Mesendoderm (in vitro differentiated cells): ENCODE data around the gene AFG3L2.

Experiments used
- DNase-seq: peaks from one replicate; pipeline ENCODE4 v3.0.0; 2013
- H2AK5ac ChIP-seq: 2 replicates; pipeline ENCODE4 v1.6.1; 2013; ENCODE audit warnings: low read length, inconsistent platforms
- H2BK120ac ChIP-seq: 2 replicates; pipeline ENCODE4 v1.6.1; 2013; ENCODE audit warnings: low read depth, mild to moderate bottlenecking, low read length, moderate library complexity, mixed read lengths
- H2BK15ac ChIP-seq: replicated peaks from 2 replicates; pipeline ENCODE4 v1.6.1; 2013; ENCODE audit warnings: low read depth, mild to moderate bottlenecking, moderate library complexity
- H2BK5ac ChIP-seq: 2 replicates; pipeline ENCODE4 v1.6.1; 2013; ENCODE audit warnings: low read length, inconsistent platforms
- H3K18ac ChIP-seq: 2 replicates; pipeline ENCODE4 v1.6.1; 2013; ENCODE audit warnings: mild to moderate bottlenecking, low read length, mixed read lengths
- H3K23ac ChIP-seq: one replicate; pipeline ENCODE4 v1.6.1; 2013; ENCODE audit warnings: low read length
- H3K27ac ChIP-seq: 2 replicates; pipeline ENCODE4 v1.5.1; 2013; ENCODE audit warnings: low read depth, mild to moderate bottlenecking, inconsistent platforms, low read length, moderate library complexity
- H3K27me3 ChIP-seq: 2 replicates; pipeline ENCODE4 v1.6.1; 2013; ENCODE audit warnings: low read length, control low read depth, mild to moderate bottlenecking, inconsistent platforms; ENCODE audit not compliant: insufficient read depth, poor library complexity
- H3K36me3 ChIP-seq: 2 replicates; pipeline ENCODE4 v1.6.1; 2013; ENCODE audit warnings: low read length, inconsistent platforms; ENCODE audit not compliant: control insufficient read depth, insufficient read depth
- H3K4ac ChIP-seq: one replicate; pipeline ENCODE4 v1.6.1; 2013; ENCODE audit warnings: low read depth, mild to moderate bottlenecking, low read length, moderate library complexity
- H3K4me1 ChIP-seq: 2 replicates; pipeline ENCODE4 v1.6.1; 2013; ENCODE audit warnings: low read depth, low read length, inconsistent platforms; ENCODE audit not compliant: control insufficient read depth
- H3K4me2 ChIP-seq: 2 replicates; pipeline ENCODE4 v1.6.1; 2013; ENCODE audit warnings: low read length
- H3K4me3 ChIP-seq: 2 replicates; pipeline ENCODE4 v1.5.1; 2013; ENCODE audit warnings: mild to moderate bottlenecking, low read length
- H3K56ac ChIP-seq: one replicate; pipeline ENCODE4 v1.6.1; 2013; ENCODE audit warnings: low read length
- H3K79me1 ChIP-seq: 2 replicates; pipeline ENCODE4 v1.6.1; 2013; ENCODE audit warnings: low read length, inconsistent platforms
- H3K79me2 ChIP-seq: 2 replicates; pipeline ENCODE4 v1.6.1; 2013; ENCODE audit warnings: mild to moderate bottlenecking, low read length; ENCODE audit not compliant: control insufficient read depth, insufficient read depth
- H3K9ac ChIP-seq: 2 replicates; pipeline ENCODE4 v1.6.1; 2013; ENCODE audit warnings: low read length, inconsistent platforms
- H4K5ac ChIP-seq: one replicate; pipeline ENCODE4 v1.6.1; 2013; ENCODE audit warnings: low read length
- H4K8ac ChIP-seq: one replicate; pipeline ENCODE4 v1.6.1; 2013; ENCODE audit warnings: low read depth, mild to moderate bottlenecking, control low read depth, low read length, moderate library complexity
- WGBS: extraction: QIAGEN DNeasy Blood & Tissue Kit; methylation state at CpG from one replicate; pipeline ENCODE4 v1.1.7; 2013; ENCODE audit warnings: low lambda C conversion rate, missing lambda C conversion rate; ENCODE audit not compliant: insufficient coverage; ENCODE audit errors: extremely low coverage; 5-methylcytosine and 5-hydroxymethylcytosine counted together

The AFG3L2 gene

GRCh38 chr18:12340945-12341660 is 35.9 kb downstream of the AFG3L2 start:
- Histone ChIP-seq H3K18ac (no peak overlapping the region), H2BK15ac (no peak overlapping the region), H2BK5ac (no peak overlapping the region), H3K56ac (no peak overlapping the region), H2BK120ac (no peak overlapping the region), H3K36me3 (peaks cover 16% of the 10 kb centered on the region), H4K5ac (no peak overlapping the region), H3K4me2 (no peak overlapping the region), H2AK5ac (no peak overlapping the region), H3K79me1 (no peaks in the 10 kb centered on the region), H3K79me2 (no peaks in the 10 kb centered on the region), H4K8ac (no peak overlapping the region), H3K9ac (no peak overlapping the region), H3K4me1 (peaks cover 8% of the 10 kb centered on the region), H3K27ac (no peak overlapping the region), H3K4me3 (no peak overlapping the region), H3K27me3 (no peaks in the 10 kb centered on the region), H3K4ac (no peak overlapping the region), H3K23ac (no peak overlapping the region)
- DNase-seq, result no peak
- WGBS, result no CpG with 5 or more reads among the region's 5 CpGs

- Histone ChIP-seq H3K79me1 (no peaks in the 10 kb centered on the region), H2BK120ac (no peak overlapping the region), H4K5ac (no peak overlapping the region), H3K4me1 (peaks cover 28% of the 10 kb centered on the region), H3K4ac (no peak overlapping the region), H3K36me3 (peaks cover 9% of the 10 kb centered on the region), H2BK5ac (no peak overlapping the region), H3K18ac (no peak overlapping the region), H3K27ac (no peak overlapping the region), H3K9ac (no peak overlapping the region), H2AK5ac (no peak overlapping the region), H3K79me2 (no peaks in the 10 kb centered on the region), H2BK15ac (no peak overlapping the region), H3K23ac (no peak overlapping the region), H3K56ac (no peak overlapping the region), H4K8ac (no peak overlapping the region), H3K27me3 (no peaks in the 10 kb centered on the region), H3K4me3 (no peak overlapping the region), H3K4me2 (no peak overlapping the region)
- no CpG with 5 or more reads among the region's 2 CpGs for WGBS
- peak; percentile 75 for DNase-seq
These were observed 38.6 kb downstream of the AFG3L2 start for GRCh38 chr18:12338382-12338781.

GRCh38 chr18:12336887-12337286 is 40.1 kb downstream of the AFG3L2 start:
- Histone ChIP-seq H2AK5ac (no peak overlapping the region), H3K4ac (no peak overlapping the region), H2BK120ac (no peak overlapping the region), H4K5ac (no peak overlapping the region), H3K18ac (no peak overlapping the region), H3K4me2 (peak overlapping the region; percentile 14), H3K4me1 (peaks cover 28% of the 10 kb centered on the region), H4K8ac (no peak overlapping the region), H3K79me1 (no peaks in the 10 kb centered on the region), H3K23ac (no peak overlapping the region), H3K79me2 (no peaks in the 10 kb centered on the region), H3K36me3 (peaks cover 3% of the 10 kb centered on the region), H2BK15ac (no peak overlapping the region), H3K27me3 (no peaks in the 10 kb centered on the region), H3K4me3 (no peak overlapping the region), H3K27ac (no peak overlapping the region), H2BK5ac (no peak overlapping the region), H3K9ac (no peak overlapping the region), H3K56ac (no peak overlapping the region)
- DNase-seq, result peak; percentile 90
- WGBS, result no CpG with 5 or more reads among the region's 6 CpGs

- H3K23ac ChIP-seq, result no peak overlapping the region
- no peak overlapping the region for H3K27ac ChIP-seq
- no peak overlapping the region for H4K5ac ChIP-seq
- no peak overlapping the region for H3K4me3 ChIP-seq
- no peaks in the 10 kb centered on the region for H3K27me3 ChIP-seq
- peak; percentile 91 for DNase-seq
- H4K8ac ChIP-seq, result no peak overlapping the region
- H2BK5ac ChIP-seq, result no peak overlapping the region
- H3K9ac ChIP-seq, result no peak overlapping the region
- H3K4ac ChIP-seq, result no peak overlapping the region
- H2BK15ac ChIP-seq, result no peak overlapping the region
- no peak overlapping the region for H2BK120ac ChIP-seq
- no peak overlapping the region for H3K18ac ChIP-seq
- no peak overlapping the region for H2AK5ac ChIP-seq
- H3K56ac ChIP-seq, result no peak overlapping the region
- H3K4me2 ChIP-seq, result no peak overlapping the region
- WGBS, result no CpG with 5 or more reads among the region's 2 CpGs
- H3K4me1 ChIP-seq, result peaks cover 28% of the 10 kb centered on the region
- no peaks in the 10 kb centered on the region for H3K79me2 ChIP-seq
- H3K36me3 ChIP-seq, result peaks cover 1% of the 10 kb centered on the region
- no peaks in the 10 kb centered on the region for H3K79me1 ChIP-seq
These were observed 40.8 kb downstream of the AFG3L2 start for GRCh38 chr18:12336171-12336613.

- Histone ChIP-seq H3K4me3 (no peak overlapping the region), H2BK5ac (no peak overlapping the region), H3K4me1 (peaks cover 28% of the 10 kb centered on the region), H2BK120ac (no peak overlapping the region), H3K23ac (no peak overlapping the region), H3K4ac (no peak overlapping the region), H3K4me2 (no peak overlapping the region), H4K8ac (no peak overlapping the region), H3K27me3 (no peaks in the 10 kb centered on the region), H3K56ac (no peak overlapping the region), H3K18ac (no peak overlapping the region), H3K79me1 (no peaks in the 10 kb centered on the region), H2BK15ac (no peak overlapping the region), H2AK5ac (no peak overlapping the region), H3K27ac (peak overlapping the region; percentile 25), H3K9ac (no peak overlapping the region), H4K5ac (no peak overlapping the region), H3K79me2 (no peaks in the 10 kb centered on the region), H3K36me3 (no peaks in the 10 kb centered on the region)
- DNase-seq, result no peak
- no CpG with 5 or more reads among the region's 7 CpGs for WGBS
These were observed 41.5 kb downstream of the AFG3L2 start for GRCh38 chr18:12335503-12335902.

GRCh38 chr18:12334863-12335262 is 42.2 kb downstream of the AFG3L2 start:
- Histone ChIP-seq H2AK5ac (no peak overlapping the region), H3K18ac (no peak overlapping the region), H3K4me2 (no peak overlapping the region), H3K9ac (no peak overlapping the region), H3K79me1 (no peaks in the 10 kb centered on the region), H3K27ac (peak overlapping the region; percentile 36), H3K4me1 (peaks cover 28% of the 10 kb centered on the region), H2BK15ac (no peak overlapping the region), H3K36me3 (no peaks in the 10 kb centered on the region), H4K5ac (no peak overlapping the region), H3K56ac (no peak overlapping the region), H2BK5ac (no peak overlapping the region), H3K4ac (no peak overlapping the region), H3K4me3 (no peak overlapping the region), H4K8ac (no peak overlapping the region), H3K79me2 (no peaks in the 10 kb centered on the region), H2BK120ac (no peak overlapping the region), H3K23ac (no peak overlapping the region), H3K27me3 (no peaks in the 10 kb centered on the region)
- peak; percentile 63 for DNase-seq
- no CpG with 5 or more reads among the region's 2 CpGs for WGBS
